T-helper 2 cell treated with Interferon-gamma antibody and Interleukin-4, amounts not matched to agents 100 ng/mL and 5 ng/mL, for 36 hours (primary cell): ENCODE measurements around the gene LAMC1. TPM values are rescaled to one million over a fixed set of nuclear protein-coding genes. Genes with fewer than 3 reads are reported as not detected.
"Not testable (repeated sequence)": the region's sequence is repeated elsewhere in the genome, so short reads cannot be mapped to it uniquely, and the experiment has no call there.

Experiments
- intact Hi-C: fragments of 100-400 bp; cut with micrococcal nuclease; formaldehyde crosslinking; loops from one replicate; pipeline ENCODE4 v1.15.1; 2023
- total RNA-seq: library from RNA; stranded (reverse); gene quantifications from 2 replicates; pipeline ENCODE4 v1.2.3, GENCODE V29; 2022

Gene LAMC1
- total RNA-seq, 1 donor from 2014 or later, result not detected

GRCh38 chr1:183043254-183043653, 20.0 kb downstream of the LAMC1 start:
- intact Hi-C loops, result no loop called here

- intact Hi-C loops, result no loop called here
These were observed 20.9 kb downstream of the LAMC1 start for GRCh38 chr1:183043872-183044854.

DNA sequence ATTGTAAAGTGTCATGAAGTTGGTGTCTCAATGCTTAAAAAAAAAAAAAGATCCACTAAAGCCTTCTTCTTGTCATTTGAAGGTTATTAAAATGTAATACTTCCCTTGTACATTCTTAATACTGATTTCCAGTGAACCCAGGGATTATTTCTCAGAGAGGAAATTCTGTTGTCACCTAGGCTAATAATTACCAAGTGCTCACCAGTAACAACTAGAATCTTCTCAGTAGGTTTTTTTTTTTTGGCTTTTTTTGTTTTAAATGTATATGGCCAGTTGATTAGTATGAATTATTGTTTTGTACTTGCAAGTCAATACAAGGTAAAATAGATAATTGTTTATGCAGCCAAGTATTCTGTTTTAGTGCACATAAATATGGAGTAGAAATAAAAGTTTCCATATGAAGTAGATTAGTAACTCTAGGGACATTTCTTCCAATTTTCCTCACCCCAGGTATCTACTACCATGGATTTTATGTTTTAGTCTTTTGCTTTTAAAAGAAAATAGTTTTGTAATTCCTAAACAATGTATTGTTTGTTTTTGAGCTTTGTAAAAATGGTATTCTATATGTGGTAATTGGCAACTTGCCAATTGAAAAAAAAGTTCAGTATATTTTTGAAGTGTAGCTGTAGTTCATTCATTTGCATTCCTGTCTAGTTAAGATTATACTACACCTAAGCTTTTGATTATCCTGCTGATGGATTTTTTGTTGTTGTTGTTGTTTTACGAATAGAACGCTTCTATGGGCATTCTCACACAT, 21.9 kb downstream of the LAMC1 start:
- intact Hi-C loops, result no loop called here

- intact Hi-C loops, result no loop called here
These were observed 25.2 kb downstream of the LAMC1 start for GRCh38 chr1:183048087-183049085.

DNA sequence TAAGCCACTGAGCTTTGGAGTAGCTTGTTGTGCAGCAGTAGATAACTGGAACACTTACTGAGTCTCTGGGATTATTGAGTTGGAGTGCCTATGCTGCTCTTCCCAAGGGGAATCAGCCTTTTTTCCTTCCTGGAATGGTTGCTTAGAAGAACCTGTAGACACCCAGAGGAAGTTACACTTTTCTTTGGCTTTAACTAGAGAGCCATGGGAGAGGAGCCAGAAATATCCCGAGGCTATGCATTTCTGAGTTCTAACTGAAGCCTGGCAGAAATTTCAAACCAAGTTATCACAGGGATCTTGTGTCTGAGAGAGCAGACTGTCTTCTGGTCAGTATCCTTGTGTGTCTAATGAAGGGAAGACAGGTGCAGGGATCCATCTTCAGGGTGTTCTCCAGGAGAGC, 28.3 kb downstream of the LAMC1 start:
- intact Hi-C loops, result no loop called here

GRCh38 chr1:183052861-183053260, 29.6 kb downstream of the LAMC1 start:
- intact Hi-C loops, result no loop called here

GRCh38 chr1:183058851-183059502, 35.8 kb downstream of the LAMC1 start:
- intact Hi-C loops, result no loop called here

DNA sequence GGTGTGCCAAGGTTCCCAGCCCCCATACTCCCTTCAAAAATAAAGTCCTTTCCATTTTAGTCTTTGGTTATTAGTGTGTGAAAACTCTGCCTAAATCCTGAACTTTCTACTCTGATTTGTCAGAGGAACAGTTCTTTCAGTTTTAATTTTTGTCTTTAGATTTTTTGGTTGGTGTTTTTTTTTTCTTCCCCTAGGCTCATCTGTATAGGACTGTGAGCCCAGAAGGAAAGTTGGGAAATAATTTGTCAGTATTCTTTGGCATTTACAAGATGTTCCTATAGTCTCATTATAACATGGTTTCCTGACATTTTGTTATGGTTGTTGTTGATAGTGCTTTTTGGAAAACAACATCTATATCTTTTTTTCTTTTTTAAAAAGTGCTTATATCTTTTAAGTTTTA, 38.0 kb downstream of the LAMC1 start:
- intact Hi-C loops, result no loop called here

GRCh38 chr1:183063349-183063748, 40.1 kb downstream of the LAMC1 start:
- intact Hi-C loops, result no loop called here

DNA sequence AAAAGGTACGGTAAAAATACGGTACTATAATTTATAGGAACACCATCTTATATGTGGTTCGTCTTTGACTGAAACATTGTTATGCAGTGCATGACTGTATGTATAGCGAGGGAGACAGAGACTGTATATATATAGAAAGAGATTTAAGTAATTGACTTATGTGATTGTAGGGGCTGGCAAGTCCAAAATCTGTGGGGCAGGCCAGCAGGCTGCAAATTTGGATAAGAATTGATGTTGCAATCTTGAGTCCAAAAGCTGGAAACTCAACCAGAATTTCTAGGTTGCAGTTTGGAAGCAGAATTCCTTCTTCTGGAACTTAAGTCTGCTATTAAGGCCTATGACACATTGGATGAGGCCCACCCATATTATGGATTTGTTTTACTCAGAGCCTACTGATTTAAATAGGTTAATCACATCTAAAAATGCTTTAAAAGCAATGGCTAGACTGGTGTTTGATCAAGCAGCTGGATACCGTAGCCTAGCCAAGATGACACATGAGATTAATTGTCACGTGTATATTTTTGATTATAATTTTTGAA, 42.0 kb downstream of the LAMC1 start:
- intact Hi-C loops, result no loop called here

DNA sequence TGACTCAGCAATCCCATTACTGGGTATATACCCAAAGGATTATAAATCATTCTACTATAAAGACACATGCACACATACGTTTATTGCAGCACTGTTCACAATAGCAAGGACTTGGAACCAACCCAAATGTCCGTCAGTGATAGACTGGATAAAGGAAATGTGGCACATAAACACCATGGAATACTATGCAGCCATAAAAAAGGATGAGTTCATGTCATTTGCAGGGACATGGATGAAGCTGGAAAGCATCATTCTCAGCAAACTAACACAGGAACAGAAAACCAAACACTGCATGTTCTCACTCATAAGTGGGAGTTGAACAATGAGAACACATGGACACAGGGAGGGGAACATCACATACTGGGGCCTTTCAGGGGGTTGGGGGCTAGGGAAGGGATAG, 43.2 kb downstream of the LAMC1 start:
- intact Hi-C loops, result not testable (repeated sequence)

- intact Hi-C loops, result no loop called here
These were observed 46.5 kb downstream of the LAMC1 start for GRCh38 chr1:183069562-183070216.

DNA sequence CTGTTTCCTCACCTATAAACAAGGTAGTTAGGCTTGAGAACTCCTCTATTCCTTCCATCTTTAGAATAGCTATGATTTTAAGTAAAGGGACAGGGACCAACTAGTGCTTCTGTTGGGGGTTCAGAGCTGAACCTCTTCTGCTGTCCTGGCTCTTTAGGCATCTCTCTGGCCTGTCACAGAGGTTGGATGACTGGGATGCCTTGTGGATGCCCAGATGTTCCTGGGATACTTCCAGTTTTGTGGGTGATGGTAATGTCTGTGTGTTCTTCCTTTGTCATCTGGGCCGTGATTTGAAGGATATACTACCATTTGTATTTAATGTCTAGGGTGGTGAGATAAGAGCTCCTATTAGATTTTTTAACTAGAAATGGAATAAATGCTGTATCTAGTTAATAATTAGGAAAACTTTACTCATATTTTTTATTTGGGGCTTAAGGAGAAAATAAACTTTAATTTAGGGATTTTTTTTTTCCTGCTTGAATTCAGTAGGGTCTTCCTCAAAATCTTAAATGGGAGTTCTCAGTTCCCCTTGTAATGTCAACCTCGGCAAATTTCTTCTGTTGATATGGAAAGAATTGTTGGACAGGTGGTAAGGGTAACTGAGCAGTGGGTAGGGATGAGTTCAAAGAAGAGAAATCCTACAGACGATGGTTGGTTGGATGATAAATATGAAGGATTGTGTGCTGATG, 47.2 kb downstream of the LAMC1 start:
- intact Hi-C loops, result no loop called here

GRCh38 chr1:183070923-183071618, 47.9 kb downstream of the LAMC1 start:
- intact Hi-C loops, result no loop called here

DNA sequence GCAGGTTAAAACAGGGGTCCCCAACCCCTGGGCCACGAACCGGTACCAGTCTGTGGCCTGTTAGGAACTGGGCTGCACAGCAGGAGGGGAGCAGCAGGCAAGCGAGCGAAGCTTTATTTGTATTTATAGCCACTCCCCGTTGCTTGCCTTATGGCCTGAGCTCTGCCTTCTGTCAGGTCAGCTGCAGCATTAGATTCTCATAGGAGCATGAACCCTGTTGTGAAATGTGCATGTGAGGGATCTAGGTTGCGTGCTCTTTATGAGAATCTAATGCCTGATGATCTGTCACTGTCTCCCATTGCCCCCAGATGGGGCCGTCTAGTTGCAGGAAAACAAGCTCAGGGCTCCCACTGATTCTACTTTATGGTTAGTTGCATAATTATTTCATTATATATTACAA, 49.4 kb downstream of the LAMC1 start:
- intact Hi-C loops, result not testable (repeated sequence)

- intact Hi-C loops, result no loop called here
These were observed 50.1 kb downstream of the LAMC1 start for GRCh38 chr1:183073320-183073719.

GRCh38 chr1:183074215-183074614, 51.0 kb downstream of the LAMC1 start:
- intact Hi-C loops, result no loop called here

- intact Hi-C loops, result no loop called here
These were observed 52.6 kb downstream of the LAMC1 start for GRCh38 chr1:183075861-183076260.

- intact Hi-C loops, result no loop called here
These were observed 53.9 kb downstream of the LAMC1 start for GRCh38 chr1:183077097-183077496.
